22Rv1 (cell line): Measurements from ENCODE around the gene ZSCAN26.

Source experiments
- ZFX ChIP-seq: fragments of 450-650 bp; IDR thresholded peaks from 2 replicates; pipeline ENCODE4 v1.6.1; 2017; ENCODE audit warnings: antibody characterized with exemption, borderline replicate concordance
- TF ChIP-seq, protein P1 (sequence below): fragments of 450-650 bp; IDR thresholded peaks from 2 replicates; pipeline ENCODE4 v1.5.1; 2017; ENCODE audit warnings: mild to moderate bottlenecking

DNA sequence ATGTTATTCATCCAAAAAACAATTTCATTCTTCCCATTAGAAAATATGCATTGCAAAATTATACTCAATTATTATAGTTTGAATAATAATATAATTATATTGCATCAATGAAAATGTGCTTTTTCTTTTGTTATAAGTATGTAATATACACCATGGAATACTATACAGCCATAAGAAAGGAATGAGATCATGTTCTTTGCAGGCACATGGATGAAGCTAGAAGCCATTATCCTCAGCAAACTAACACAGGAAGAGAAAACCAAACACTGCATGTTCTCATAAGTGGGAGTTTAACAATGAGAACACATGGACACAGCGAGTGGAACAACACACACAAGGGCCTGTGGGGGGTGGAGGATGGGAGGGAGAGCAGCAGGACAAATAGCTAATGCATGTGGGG, 9.9 kb upstream of the ZSCAN26 start:
- TF ChIP-seq, protein P1, sequence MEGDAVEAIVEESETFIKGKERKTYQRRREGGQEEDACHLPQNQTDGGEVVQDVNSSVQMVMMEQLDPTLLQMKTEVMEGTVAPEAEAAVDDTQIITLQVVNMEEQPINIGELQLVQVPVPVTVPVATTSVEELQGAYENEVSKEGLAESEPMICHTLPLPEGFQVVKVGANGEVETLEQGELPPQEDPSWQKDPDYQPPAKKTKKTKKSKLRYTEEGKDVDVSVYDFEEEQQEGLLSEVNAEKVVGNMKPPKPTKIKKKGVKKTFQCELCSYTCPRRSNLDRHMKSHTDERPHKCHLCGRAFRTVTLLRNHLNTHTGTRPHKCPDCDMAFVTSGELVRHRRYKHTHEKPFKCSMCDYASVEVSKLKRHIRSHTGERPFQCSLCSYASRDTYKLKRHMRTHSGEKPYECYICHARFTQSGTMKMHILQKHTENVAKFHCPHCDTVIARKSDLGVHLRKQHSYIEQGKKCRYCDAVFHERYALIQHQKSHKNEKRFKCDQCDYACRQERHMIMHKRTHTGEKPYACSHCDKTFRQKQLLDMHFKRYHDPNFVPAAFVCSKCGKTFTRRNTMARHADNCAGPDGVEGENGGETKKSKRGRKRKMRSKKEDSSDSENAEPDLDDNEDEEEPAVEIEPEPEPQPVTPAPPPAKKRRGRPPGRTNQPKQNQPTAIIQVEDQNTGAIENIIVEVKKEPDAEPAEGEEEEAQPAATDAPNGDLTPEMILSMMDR = no peak
- no peak for TF ChIP-seq ZFX
